Thoracic aorta (tissue), 2 donors: ENCODE data around the gene OSBPL10. TPM values are rescaled to one million over a fixed set of nuclear protein-coding genes. Genes with fewer than 3 reads are reported as not detected.

Experiments
- total RNA-seq, 2 donors: library from RNA; depleted of rRNA; stranded (reverse); fragments of >200 nt; gene quantifications; one replicate each; pipeline versions ENCODE4 v1.1.0 to v1.2.3, GENCODE V29; 2016

OSBPL10 gene
- total RNA-seq, 2 donors from 2014 or later, result 108 to 153 TPM

Other genes starting within 250 kb of the OSBPL10 start
- gene ZNF860, start 488 bp upstream of the OSBPL10 start, total RNA-seq, result under 1 TPM; 0.71 to 0.81 TPM
- gene GPD1L, start 125.4 kb upstream of the OSBPL10 start, total RNA-seq, result 10 to 100 TPM; 32.8 to 49.1 TPM